GM21526 (cell line): ENCODE results near the gene UNC5CL.

Experiments used
- ATAC-seq: cut with Tn5 transposase; IDR thresholded peaks from one replicate; pipeline ENCODE4 v1.9.1; 2021; ENCODE audit warnings: moderate library complexity; ENCODE audit not compliant: unreplicated experiment, low FRiP score

UNC5CL gene

GRCh38 chr6:41064841-41065240 is 25.8 kb upstream of the UNC5CL start:
- no peak for ATAC-seq

DNA sequence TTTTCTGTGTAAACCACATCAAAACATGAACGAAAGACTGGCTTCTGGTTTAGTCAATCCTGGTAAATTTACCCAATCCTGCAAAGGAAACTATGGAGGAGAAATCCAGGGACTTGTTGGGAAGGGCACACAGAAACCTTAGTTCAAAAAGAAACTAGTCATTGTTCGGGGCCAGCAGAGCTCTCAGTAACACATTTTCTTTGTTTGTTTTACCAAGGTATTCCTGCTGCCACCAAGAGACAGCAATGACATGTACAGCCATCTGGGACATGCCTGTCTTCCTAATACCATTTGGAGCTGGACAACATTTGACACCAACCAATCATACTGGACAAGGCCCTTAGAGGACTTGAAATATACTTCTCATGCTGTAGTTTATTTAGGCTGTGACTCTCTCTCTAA is 24.9 kb upstream of the UNC5CL start:
- no peak for ATAC-seq

- ATAC-seq = no peak
Observed at GRCh38 chr6:41062056-41062455, 23.0 kb upstream of the UNC5CL start.

- no peak for ATAC-seq
Observed at GRCh38 chr6:41061196-41061726, 22.2 kb upstream of the UNC5CL start.

- no peak for ATAC-seq
Observed at GRCh38 chr6:41059556-41059955, 20.5 kb upstream of the UNC5CL start.

GRCh38 chr6:41058783-41059181 is 19.8 kb upstream of the UNC5CL start:
- no peak for ATAC-seq

DNA sequence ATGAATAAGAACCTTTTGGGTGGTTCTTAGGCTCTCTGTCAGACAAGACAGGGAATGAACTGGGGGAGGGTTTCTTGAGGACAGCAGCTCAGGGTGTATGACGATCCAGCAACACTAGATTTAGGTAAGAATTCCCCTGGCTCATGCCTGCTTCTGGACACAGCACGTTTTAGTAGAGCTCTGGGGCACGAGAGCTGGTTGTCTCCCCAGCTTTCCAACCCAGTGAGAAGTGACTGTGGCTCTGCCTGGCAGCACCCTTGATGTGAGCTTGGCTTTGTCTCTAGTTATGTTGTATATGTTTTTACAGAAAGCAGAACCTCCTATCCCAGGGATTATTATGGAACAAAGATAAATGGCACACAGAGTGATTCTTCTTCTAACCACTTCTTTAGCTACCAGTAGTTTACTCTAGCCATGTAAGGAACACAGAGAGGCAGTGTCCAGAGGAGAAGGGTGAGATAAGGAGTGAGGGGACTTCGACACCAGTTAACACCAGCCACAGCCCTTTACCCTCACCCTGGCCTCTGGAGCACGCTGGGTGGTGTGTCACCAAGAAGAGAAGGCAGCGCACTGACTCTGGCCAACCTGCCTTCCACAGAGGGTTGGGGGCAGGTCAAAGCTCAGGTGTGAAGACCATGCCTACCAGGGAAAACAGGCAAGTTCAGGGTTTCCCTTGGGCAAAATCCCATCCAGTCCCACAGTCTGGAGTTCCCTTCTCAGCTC is 17.9 kb upstream of the UNC5CL start:
- no peak for ATAC-seq

GRCh38 chr6:41055149-41055548 is 16.1 kb upstream of the UNC5CL start:
- ATAC-seq = no peak

DNA sequence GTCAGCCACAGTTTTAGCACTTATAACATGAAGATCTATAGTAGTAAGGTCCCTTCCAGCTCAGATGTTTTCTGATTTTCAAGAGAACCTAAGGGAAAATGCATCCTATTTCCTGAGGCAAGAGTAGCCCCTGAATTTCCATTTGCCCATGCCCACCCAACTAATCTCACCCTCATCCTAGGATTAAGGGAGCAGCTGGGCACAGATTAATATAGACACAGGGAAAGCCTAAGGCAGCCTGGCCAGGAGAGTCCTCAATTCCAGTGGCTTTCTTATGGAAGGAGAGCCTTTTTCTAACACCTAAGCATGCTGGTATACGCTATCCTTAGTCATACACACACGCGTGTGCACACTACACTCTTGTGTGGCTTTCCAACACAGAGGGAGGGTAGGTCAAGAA is 15.5 kb upstream of the UNC5CL start:
- no peak for ATAC-seq

GRCh38 chr6:41053041-41053440 is 14.0 kb upstream of the UNC5CL start, which contains the start of gene APOBEC2:
Gene APOBEC2, plus strand, starts transcription at chr6:41053202. Its CDS starts 146 bp downstream, at chr6:41053348.
- ATAC-seq = no peak

GRCh38 chr6:41051873-41052272 is 12.9 kb upstream of the UNC5CL start:
- ATAC-seq = no peak

GRCh38 chr6:41050536-41050935 is 11.5 kb upstream of the UNC5CL start:
- no peak for ATAC-seq

DNA sequence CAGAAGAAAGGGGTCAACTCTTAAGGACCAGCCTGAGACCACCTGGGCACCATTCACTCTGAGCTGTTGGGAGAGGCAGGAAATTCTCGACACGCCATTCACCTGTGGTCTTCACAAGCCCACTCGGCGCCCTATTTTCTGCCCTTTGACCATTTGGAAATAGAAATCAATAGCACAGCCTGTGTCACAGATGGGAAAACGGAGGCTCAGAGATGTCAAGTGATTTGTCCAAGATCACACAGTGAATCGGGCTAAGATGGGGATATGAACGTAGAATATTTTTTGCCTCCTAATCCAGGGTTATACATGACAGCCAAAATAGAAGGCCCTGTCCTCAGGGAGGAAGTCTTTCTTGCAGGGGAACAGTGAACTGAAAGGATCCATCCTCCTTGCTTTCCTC is 10.9 kb upstream of the UNC5CL start:
- ATAC-seq = no peak

DNA sequence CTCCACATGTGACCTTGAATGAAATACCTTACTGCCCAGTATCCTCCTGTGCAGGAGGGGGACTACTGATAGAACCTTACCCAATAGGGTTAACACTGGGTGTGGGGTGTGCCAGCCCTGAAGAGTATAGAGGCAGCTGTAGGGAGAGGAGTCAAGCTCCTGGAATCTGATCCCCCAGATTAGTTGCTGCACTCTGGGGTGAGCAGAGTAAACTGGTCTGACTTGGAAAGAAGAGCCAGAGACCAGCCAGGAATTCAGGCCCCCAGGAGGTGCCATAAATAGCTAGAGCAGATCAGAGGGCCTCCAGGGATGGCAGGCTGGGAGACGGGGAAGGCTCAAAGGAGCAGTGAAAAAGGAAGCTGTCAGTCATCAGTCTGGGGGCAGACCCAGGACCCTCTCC is 10.5 kb upstream of the UNC5CL start:
- ATAC-seq = no peak

GRCh38 chr6:41047745-41048732 is 9.0 kb upstream of the UNC5CL start:
- ATAC-seq = no peak

DNA sequence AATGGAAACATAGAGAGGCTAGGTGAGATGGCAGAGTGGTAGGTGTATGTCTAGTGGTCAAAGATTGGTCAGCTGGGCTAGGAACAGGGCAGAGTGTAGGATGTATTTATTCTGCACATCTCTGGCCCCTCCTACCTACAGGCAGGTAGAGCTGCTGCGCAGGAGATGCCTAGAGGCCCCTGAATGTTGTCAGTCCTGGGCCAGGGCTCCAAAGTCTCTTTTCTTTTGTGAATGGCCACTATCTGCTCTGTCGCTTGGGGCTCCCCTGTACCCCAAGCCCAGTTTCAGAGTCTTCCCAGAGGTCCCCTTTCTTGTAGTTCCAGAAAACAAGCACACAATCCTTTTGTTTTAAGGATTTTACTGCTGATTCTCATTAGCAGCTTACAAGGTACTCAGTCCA is 8.3 kb upstream of the UNC5CL start:
- ATAC-seq = no peak

DNA sequence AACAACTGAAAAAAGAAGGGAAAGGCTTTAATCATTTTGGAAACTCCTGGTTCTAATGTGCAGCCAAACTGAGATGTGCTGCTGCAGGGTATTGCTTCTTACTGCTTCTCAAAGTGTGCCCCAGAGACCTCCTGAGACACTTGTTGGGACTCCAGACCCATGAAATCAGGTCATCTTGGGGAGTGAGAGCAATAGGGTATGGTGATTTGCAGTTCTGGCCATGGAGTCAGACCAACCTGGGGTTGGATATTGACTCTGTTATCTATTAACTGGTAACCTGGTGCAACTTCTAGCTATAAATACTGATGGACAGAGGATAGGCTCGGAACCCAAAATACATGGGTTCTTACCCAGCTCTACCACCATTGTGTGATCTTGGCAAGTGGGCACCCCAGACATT is 7.1 kb upstream of the UNC5CL start:
- ATAC-seq = no peak

DNA sequence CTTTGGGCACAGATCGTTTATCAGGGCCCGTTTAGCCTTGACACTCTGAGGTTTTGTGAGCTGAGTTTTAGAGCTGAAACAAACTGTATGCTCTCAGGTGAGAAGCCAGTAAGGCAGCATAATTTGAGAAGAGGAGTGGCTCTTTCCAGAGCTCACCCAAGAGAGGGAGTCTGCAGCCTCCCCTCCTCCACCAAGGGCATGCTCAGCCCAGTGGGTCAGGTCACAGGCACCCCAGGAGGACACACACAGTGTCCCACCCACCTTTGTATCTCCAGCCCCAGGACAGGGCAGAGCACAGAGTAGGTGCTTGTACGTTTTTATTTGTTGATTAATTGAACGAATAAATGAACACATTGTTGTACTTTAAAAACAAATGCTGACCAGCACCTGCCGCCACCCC is 6.6 kb upstream of the UNC5CL start:
- ATAC-seq = no peak

DNA sequence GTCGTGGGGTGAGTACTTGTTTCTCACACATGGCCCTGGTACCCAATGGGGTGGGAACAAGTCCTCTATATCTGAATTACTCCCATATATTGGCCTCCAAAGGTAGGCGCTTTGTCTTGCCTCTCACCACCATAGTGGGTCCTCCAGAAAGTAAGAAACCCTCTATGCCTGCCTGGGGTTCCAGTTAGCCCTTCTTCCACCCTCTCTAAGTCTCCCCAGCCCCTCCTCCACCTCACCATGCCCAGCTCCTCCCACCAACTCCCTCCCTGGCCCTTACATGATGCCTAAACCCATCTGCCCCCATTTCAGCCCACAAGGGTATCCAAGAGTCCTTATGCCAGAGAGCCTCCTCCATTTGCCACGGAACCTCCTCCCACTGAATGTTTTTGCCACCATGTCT is 4.1 kb upstream of the UNC5CL start:
- ATAC-seq = no peak

DNA sequence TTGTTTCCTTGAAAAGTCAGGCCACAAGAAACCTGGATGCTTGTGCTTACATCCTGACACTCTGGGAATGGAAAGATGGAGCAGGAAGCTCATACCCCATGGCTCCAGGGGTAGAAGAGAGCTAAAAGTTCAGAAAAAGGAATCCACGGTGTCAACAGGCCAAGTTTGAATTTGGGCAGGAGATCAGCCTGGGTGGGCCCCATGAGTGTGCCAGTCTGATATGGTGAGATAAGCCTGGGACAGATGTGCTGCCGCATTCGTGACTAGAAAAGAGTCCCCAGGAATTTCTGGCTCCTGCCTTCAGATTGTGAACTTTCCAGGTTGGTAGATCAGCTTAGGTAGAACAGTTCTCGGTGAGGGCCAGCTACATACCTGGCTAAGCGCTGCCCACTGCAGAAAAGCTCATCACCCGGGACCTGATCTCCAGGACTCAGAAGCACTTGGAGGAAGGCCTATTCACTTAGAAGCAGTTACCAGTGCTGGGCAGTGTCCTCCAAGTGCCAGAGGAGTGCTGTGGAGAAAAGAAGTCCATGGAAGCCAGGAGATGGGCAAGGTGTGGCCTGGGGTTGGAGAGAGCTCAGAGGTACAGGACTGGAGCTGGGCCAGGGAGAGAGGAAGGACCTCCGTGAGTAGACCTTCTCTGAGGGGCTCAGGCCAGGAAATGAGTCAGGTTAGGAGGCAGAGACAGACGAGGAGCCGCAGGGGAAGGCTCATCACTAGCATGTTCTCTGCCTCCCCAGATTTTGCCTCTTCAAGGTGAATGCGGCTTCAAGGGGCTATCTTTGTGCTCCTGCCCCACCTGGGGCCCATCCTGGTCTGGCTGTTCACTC is 3.4 kb upstream of the UNC5CL start, which contains the start of gene TSPO2:
TSPO2 (plus strand) TSS at position 242 of the 830 bp plus-strand sequence; CDS start at position 761, 519 bp downstream.
- ATAC-seq = no peak
